HuH-7.5 (cell line): ENCODE results near the gene DMAP1.

Source experiments
- DNase-seq: peaks from one replicate; pipeline ENCODE4 v3.0.0; 2011; ENCODE audit warnings: low spot score

Gene DMAP1

DNA sequence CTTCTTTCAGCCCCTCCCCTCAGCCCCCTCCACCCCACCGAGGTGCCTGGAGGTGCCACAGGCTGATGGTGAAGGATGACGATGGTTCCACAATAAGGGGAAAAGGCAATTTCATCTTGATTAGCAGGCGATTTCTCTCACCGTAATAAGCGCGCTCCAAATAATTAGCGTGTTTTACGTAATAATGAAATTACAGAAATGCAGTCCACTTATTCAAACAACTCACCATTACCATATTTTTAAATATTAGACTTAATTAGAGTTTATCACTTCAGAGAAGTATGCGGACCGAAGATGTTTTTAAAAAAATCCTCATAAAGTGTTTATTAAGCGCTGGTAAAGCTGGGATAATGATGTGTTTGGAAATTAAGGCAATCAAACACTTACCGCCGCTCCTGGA, 14.9 kb downstream of the DMAP1 start:
- no peak for DNase-seq

DNA sequence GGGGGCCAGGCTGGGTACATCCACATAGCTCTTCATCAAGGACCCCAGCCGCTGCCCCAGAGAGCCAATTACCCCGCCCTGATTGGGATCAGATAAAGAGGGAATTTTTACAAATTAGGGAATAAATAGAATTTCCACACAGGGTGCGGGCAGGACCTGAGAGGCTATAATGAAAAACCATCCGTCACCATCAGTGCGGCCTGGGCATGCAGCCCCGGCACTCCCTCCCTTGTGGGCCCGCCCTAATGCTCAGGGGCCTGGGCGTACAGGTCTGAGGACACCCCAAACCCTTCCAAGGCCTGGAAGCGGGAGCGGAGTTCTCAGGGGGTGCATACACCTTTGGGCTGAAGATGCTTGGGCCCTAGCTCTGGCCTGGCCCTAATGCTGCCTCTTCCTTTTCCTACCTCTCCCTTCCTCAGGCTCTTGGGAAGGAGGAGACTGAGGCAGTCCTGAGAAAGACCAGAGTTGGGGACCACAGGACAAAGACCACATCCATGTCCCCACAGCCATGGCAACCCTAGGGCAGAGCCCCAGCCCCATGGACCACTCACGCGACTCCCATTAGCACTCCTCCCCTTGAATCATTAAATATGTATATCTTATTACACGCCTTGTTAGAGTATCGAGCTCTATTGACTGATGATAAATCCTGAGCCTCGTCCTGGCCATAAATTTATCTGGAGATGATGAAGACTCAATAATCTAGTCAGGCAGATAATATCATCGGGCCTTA, 16.3 kb downstream of the DMAP1 start:
- DNase-seq = no peak

DNA sequence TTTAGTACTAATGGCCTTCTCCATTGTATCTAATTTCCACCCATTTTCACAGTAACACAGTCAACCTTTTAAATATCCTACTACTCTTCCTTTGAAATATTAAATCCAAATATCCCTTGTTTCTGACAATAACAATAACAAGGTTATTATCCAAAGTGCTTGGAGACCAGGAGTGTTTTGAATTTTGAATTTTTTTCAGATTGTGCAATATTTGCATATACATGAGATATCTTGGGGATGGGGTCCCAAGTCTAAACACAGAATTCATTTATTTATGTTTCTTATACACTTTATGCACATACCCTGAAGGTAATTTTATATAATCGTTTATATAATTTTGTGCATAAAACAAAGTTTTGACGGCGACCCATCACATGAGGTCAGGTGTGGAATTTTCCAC, 17.5 kb downstream of the DMAP1 start:
- no peak for DNase-seq

DNA sequence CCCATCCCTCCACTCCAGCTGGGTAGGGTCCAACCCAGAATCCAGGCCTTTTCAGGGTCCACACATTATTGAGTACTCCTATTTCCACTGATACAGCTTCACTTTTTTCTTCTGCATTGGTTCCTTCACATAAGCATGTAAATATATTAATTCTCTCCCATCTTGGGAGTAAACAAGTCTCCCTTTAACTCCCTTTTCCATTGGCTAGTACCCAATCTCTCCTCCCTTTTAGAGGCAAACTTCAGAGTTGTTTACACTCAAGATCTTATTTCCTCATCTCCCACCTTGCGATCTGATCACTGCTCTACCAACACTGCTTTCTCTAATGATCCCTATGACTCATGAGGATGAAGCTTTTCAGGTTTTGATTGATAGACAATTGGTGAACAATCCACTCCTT, 20.3 kb downstream of the DMAP1 start:
- no peak for DNase-seq

DNA sequence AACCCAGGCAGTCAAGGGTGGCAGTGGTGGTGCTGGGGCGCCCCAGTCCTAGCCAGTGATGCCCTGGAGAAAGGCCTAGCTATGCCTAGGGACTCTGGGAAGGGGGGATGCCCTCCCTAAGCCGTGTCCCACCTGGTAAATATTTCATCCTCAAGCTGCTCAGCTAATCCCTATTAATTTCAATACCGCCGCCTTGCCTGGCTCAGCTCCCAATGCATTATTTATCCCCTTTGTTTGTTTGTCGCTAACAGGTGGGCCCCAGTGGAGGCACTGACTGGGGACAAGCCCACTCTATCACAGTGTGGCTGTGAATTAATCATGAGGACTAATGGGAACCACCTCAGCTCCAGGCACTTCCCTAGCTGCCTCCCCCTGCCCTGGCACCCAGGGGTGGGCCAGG, 22.5 kb downstream of the DMAP1 start:
- DNase-seq = no peak

DNA sequence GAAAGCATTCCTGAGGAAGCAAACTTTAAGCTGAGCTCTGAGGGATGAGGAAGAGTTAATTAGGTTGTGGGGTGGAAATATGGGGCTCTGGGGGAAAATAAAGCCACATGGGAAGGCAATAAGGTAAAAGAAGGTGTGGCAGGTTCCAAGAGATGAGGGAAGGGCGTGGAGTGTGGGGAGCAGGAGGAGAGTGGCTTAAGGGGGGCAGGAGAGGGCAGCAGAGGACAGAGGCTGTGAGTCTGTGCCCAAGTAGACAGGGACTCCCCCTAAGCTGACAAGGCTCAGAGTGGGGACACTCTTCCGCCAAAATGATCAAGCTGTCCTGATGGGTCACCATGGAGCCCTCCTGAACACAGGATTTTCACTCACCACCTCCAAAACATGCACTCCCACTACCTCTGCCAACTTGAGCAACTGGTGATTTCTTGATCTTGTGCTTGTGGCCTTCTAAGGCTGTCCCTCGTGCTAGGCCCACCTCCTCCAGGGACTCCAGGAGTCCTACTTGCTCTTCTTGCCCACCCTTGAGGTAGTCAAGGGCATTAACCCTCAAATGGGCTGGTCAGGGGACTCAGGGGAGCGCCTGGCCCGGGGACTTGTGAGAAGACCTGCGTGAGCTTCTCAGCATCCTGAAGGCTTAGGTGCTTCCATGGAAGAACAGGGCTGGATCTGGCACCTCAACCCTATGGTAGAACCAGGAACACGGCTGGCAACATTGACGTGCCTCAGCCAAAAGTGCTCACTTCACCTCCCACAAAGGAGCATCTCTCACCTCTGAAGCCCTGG, 23.4 kb downstream of the DMAP1 start:
- no peak for DNase-seq

DNA sequence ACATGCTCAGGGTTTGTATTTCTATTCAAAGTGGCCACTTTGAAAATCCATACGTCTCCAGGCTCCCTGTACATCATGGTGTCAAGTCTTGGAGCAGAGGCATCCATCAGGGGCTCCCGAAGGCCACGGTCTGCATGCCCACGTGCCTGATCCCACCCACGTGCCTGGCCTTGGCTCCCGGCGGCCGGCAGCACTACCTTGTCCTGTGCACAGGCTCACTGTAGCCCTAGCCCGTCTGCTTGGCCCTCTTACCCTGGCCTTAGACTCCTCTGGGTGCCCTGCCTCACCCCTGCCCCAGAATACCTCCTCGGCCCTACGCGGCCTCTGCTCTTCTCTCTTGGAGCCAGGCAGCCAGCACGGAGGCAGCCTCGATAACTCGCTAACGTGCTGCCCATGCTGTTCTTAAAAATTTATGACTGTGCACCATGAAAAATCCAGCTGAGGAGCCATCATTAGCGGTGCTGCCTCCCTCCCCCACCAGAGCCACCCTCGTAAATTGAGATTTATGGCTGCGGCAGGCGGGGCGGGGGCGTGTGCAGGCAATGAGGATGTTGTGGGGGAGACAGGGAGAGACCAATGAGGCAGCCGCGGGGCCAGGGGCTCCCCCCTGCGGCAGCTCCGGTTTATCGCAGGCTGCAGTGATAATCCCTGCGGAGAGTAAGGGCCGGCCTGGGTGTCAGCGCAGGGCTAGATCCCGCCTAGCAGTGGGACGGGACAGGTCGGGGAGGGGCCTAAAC, 24.6 kb downstream of the DMAP1 start:
- DNase-seq = no peak

DNA sequence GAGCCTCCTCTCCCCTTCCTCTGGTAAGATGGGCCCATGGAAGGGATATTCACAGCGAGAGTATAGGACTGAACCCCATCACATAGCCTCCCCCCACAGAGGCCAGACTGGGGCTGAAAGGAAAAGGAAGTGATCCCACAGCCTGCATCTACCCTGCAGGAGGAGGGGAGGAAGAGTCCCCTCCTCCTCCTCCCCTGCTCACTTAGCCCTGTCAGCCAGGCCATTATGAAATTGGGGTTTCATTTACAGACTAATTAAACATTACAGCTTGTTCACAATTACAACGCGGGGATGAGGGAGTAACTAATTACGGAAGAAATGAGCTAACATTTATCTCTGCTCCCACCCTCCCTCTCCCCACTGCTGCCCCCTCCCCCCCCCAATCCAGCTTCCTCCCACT, 25.4 kb downstream of the DMAP1 start:
- DNase-seq = no peak

DNA sequence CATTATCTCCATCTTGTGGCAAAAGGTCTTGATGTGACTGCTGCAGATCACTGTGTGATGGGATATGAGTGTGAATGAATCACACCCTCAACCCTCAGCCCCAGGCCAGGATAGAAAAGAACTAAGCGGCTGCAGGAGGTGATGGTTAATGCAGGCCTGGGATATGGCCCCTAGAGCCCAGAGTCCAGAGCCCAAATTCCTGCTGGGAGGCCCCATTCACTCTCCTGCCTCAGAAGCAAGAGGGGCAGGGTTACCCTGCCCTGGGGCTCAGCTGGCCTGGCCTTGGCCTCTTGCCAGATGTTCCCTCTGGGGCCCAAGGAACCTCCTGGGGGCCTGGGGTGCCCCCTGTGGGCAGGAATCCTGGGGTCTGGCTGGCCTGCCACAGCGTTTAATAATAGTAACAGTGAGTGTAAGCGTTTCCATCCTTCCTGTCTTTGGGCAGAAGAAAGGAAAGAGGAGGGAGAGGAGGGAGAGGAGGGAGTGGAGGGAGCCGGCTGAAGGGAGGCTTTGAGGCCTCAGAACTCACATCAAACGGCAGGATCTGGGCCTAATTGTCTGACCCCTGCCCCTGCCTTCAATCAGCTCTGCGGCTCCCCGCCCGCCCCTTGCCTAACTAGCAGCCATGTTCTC, 26.2 kb downstream of the DMAP1 start:
- DNase-seq = no peak

DNA sequence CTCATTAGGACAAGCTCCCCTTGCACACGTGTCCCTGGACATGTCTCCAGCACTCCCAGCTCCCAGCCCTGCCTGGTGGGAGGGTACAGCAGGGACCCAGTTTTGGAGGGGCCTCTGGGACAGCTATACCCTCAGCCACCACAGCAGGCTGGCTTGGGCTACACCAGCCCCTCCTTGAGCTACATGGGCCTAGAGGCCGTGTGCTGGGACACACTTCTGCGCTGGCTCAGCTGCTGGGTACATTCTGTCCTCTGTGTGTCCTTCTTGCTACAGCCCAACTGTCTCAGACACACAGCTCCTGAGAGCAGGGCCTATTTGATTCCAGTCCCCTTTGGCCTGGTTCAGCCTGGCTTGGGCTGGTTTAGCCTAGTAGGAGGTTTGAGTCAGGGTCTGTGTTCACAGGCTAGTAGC, 26.7 kb downstream of the DMAP1 start:
- DNase-seq = no peak

DNA sequence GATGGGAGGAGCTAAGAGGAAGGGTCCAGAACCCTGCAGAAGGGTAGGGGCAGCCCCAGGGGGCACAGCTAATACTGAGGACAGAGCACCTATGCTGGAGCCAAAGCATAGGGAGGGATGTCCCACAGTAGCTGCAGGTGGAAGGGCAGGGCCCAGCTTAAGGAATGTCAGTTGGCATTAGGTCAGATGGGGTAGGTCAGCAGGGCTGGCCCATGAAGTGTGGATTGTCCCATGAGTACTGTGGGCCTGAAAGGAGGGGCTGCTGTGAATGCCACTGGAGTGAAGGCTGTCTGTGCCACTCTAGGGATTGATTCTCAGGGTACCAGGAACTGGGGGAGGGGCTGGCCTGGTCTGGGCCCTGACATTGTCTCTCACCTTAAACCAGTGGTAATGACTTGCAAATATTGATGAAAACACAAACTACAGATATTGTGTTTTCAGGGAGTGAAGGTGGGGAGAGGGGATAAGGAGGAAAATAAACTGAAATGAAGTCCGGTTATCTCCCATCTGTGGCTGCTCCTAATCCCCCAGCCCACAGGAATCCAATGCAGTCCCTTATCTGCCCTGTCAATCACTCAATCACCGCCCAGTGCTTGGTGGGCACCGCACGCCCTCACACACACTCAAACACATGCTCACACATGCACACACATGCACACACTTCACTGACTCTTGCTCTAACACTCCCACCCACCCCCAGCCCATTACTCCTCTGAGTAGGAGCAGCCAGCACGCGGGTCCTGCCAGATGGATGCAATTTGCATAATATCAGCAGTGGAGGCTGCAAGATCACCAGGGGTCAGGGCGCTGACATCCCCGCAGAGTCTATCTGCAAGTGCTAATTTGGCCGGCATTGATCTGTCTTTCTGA, 27.8 kb downstream of the DMAP1 start:
- DNase-seq = no peak

DNA sequence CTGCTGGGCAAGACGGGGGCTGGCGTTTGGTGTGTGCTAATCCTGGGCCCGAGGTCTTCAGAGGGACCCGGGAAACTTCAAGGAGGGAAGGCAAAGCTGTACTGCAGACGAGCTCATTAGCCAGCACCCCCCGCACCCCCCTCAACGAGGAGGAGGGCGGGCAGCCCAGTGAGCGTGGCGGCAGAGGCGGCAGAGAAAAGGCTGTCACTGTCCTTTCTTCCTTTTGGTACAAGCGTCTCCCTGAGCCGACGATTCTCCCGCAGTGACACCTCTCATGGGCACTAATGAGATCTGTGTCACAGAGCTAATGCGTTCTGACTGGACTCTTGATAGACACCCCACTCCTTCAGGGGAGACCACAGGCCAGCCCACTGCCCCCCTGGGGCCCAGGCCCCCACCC, 29.5 kb downstream of the DMAP1 start:
- no peak for DNase-seq

DNA sequence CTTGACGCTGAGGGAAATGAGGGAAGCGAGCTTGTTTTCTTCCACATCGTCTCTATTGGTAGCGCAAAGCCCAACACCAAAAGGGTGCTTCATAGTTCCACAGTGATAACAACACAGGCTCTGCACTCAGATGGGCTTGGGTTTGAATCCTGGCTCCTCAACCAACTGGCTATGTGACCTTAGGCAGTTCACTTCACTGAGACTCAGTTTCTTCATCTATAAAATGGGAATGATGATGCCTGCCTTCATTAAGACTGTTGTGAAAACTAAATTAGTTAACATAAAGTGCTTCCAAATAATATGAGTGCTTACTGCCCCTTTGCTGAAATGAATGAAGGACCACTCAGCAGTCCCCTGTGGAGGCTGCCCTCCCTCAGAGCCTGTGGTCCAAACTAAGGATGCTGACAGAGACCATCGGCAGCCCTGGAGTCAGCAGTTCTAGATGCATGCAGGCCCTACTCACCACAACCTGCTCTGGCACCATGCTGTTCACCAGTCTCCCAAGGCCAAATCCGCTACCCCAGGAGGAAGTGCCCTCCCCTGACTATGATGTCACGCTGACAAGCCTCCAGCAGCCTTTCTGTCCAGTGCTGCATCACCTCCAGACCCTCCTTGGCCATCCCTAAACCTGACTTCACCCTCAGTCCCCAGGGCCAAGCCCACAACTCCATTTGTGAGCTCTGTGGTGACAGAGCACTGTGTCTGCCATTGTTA, 30.7 kb downstream of the DMAP1 start:
- DNase-seq = no peak

DNA sequence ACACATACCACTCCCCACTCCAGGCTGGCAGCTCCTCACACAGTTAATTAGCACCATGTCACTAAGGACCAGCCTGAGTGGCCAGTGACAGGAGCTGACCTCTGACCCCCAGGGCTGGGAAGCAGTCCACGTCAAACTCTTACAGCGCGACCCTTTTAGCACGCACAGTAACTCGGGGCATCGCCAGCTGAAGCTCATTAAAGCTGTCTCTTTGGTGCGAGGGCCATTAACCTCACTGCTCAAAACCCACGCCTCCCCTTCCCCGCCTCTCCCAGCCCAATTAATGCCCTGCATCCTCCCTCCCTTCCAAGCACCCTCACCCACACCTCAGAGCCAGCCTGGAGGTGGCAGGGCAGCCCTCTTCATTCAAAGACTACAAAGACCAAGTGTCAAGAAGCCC, 31.7 kb downstream of the DMAP1 start:
- no peak for DNase-seq

DNA sequence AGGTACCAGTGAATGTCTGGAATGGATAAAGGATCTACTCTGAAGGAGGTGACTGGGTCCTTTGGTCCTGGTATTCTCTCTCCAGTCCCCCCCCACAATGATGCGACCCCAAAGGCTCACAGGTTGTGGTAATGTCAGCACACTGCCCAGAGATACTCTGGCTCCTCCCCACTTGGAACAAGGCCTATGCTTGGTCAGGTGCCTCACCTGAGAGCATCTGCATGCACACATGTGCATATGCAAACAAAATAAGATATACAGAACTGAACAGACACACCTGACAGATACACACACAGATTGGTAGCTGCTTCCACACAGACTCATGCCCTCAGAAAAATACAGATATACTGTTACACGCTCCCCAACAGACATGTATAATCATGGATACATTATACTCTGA, 33.5 kb downstream of the DMAP1 start:
- DNase-seq = no peak

DNA sequence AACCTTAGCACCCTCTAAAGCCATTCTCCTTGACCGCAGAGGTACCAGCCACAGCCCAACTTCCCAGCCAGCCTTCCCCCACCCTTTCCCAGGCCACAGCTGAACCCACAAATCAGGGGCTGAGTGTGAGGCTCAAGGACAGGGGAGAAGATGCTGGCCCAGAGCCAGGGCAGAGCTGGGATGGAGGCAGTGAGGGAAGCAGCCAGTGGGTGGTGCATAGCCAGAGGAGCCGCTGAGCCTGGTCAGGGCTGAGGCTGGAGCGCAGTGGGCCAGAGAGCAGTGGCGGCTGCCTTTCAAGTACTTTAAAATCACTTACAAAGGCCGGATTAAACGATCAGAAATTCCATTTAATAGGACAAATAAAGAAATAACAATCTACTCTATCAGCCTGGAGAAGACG, 36.3 kb downstream of the DMAP1 start:
- DNase-seq = no peak

DNA sequence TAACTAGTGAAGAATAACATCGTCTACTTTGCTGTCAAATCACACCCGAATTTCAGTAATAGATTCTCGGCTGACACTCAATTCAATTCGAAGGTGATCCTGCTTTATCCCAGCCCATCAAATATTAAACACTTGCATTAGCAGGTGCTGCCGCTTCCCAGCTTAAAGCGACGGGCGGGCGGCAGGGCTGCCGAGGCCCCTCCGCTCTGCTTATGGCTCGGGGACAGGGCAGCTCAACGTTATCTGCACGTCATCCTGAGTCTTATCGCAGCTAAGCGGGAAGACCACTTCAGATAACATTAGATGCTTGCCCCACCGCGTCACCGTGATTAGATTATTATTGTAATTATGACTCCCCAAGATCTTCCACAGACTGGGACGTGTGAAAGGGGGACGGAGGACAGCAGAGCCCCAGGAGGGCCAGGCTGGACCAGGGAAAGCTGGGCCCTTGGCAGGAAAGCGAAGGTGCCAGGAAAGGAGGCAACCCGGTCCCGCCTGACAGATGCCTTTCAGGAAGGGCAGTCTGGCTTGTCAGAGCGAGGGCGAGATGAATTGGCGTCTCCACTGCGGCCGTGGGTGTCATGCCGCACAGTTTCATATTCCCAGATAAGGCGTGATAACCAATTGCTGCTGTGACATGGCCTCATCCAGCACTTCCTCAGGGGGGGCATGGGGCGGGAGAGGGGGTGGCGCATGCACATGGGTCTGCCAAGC, 37.0 kb downstream of the DMAP1 start:
- no peak for DNase-seq

DNA sequence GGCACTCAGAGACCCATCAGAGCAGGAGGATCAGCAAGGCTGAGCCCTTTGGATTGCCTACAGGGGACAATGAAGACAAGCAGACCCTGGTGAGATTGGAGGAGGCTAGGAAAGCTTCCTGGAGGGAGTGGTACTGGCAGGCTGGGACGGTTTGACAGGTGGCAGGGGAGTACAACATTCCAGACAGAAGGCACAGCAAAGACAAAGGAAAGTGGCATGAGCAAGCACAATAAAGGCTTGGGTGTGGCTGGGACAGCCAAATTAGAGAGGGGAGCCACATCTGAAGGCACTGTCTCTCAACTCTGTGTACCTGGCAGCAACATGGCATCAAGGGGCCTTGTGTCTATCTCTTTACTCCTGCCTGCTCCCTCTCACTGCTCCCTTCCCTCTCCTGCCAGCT, 38.2 kb downstream of the DMAP1 start:
- DNase-seq = no peak

DNA sequence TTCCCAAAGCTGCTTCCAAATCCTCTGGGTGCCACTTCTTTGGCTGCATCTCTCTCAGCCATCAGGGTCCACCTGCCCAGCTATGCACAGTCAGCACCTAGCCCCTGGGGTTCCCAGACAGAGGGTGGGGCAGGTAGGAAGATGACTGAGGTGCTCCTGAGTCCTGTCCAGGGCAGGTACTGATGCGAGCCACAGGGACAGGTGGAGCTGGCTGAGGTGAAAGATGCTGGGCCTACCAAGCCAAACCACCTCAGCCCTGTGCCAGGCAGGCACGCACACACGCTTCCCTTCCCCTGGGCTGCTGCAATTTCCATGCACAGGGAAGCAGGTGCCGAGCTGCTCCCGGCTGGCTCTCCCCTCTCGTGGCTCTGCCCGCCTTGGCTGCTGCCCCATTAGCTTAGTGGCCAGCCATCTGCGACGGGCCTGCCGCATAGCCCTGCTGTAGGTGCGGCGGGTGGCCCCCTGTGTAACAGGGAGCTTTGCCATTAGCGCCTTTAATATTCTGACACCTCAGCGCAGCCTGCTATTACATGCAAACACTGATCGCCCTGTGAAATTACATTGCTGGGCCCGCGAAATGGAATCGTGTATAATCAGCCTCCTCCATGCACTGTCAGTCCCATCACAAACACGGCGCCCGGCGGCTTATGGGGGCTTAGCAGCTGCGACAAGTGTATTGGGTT, 38.9 kb downstream of the DMAP1 start:
- DNase-seq = no peak
